ENCODE results near the gene VAMP8. TPM values are rescaled to one million over a fixed set of nuclear protein-coding genes. Genes with fewer than 3 reads are reported as not detected.

VAMP8 gene
- total RNA-seq, 1 experiment from 2014 or later = 52.0 TPM

- no peak for TF ChIP-seq IRF1 (CRISPR knock-in tag; IDR thresholded peaks at IDR 0.05)
- no peak for TF ChIP-seq ERG (CRISPR knock-in tag; IDR thresholded peaks at IDR 0.05)
- no peak for TF ChIP-seq ZNF532 (CRISPR knock-in tag; IDR thresholded peaks at IDR 0.05; ENCODE audit: borderline replicate concordance)
- peak; percentile 74; the same call in 1 of the 2 replicates for TF ChIP-seq JUN (CRISPR knock-in tag; IDR thresholded peaks at IDR 0.05)
- TF ChIP-seq TEAD4 (CRISPR knock-in tag; IDR thresholded peaks at IDR 0.05) = no peak
- TF ChIP-seq ZNF425 (CRISPR knock-in tag; conservative IDR thresholded peaks at IDR 0.05) = no peak
- TF ChIP-seq GABPB1 (CRISPR knock-in tag; IDR thresholded peaks at IDR 0.05) = no peak; the same call in 1 of the 2 replicates
- peak; percentile 89; the same call in 1 of the 2 replicates for TF ChIP-seq KAT7 (CRISPR knock-in tag; IDR thresholded peaks at IDR 0.05; ENCODE audit: borderline replicate concordance)
- peak; percentile 26; the same call in 1 of the 2 replicates for TF ChIP-seq CREM (CRISPR knock-in tag; IDR thresholded peaks at IDR 0.05)
- TF ChIP-seq FOXK1 (CRISPR knock-in tag; IDR thresholded peaks at IDR 0.05) = peak; percentile 14; the same call in 1 of the 2 replicates
- no peak for TF ChIP-seq ZNF423 (CRISPR knock-in tag; IDR thresholded peaks at IDR 0.05)
- TF ChIP-seq SMAD4 (CRISPR knock-in tag; IDR thresholded peaks at IDR 0.05) = no peak
- no peak for TF ChIP-seq PRRX2 (CRISPR knock-in tag; IDR thresholded peaks at IDR 0.05)
- TF ChIP-seq ZNF232 (CRISPR knock-in tag; IDR thresholded peaks at IDR 0.05) = peak; percentile 77; the same call in 1 of the 2 replicates
- no peak for TF ChIP-seq MXD4 (CRISPR knock-in tag; IDR thresholded peaks at IDR 0.05; ENCODE audit: borderline replicate concordance)
- TF ChIP-seq ZNF671 (CRISPR knock-in tag; IDR thresholded peaks at IDR 0.05) = peak; percentile 47; the same call in 1 of the 2 replicates
- TF ChIP-seq NR3C1 (CRISPR knock-in tag; conservative IDR thresholded peaks at IDR 0.05; ENCODE audit: low read depth) = 0 out of 2 replicates have a peak, but pooled peaks have one; percentile 51
- no peak; the same call in 1 of the 2 replicates for TF ChIP-seq NFYB (CRISPR knock-in tag; conservative IDR thresholded peaks at IDR 0.05; ENCODE audit: low read depth)
- no peak for TF ChIP-seq ZBTB21 (CRISPR knock-in tag; IDR thresholded peaks at IDR 0.05; ENCODE audit: borderline replicate concordance)
- TF ChIP-seq HMGXB4 (CRISPR knock-in tag; IDR thresholded peaks at IDR 0.05) = no peak; the same call in 1 of the 2 replicates
- no peak; the same call in 1 of the 2 replicates for TF ChIP-seq CREB1 (CRISPR knock-in tag; IDR thresholded peaks at IDR 0.05)
- no peak for TF ChIP-seq OVOL2 (CRISPR knock-in tag; IDR thresholded peaks at IDR 0.05; ENCODE audit: borderline replicate concordance)
- no peak; the same call in 1 of the 2 replicates for TF ChIP-seq ZNF281 (CRISPR knock-in tag; IDR thresholded peaks at IDR 0.05)
- TF ChIP-seq SMAD3 (CRISPR knock-in tag; IDR thresholded peaks at IDR 0.05; ENCODE audit: borderline replicate concordance) = no peak
- TF ChIP-seq EMX1 (CRISPR knock-in tag; IDR thresholded peaks at IDR 0.05) = no peak
- TF ChIP-seq GTF2I (CRISPR knock-in tag; conservative IDR thresholded peaks at IDR 0.05) = no peak
- 0 out of 2 replicates have a peak, but pooled peaks have one; percentile 2 for TF ChIP-seq ESRRA (CRISPR knock-in tag; IDR thresholded peaks at IDR 0.05; ENCODE audit: borderline replicate concordance)
These were observed 37.8 kb upstream of the VAMP8 start (continued) for GRCh38 chr2:85539361-85540132.
